ENCODE results near the gene RELA.

DNA sequence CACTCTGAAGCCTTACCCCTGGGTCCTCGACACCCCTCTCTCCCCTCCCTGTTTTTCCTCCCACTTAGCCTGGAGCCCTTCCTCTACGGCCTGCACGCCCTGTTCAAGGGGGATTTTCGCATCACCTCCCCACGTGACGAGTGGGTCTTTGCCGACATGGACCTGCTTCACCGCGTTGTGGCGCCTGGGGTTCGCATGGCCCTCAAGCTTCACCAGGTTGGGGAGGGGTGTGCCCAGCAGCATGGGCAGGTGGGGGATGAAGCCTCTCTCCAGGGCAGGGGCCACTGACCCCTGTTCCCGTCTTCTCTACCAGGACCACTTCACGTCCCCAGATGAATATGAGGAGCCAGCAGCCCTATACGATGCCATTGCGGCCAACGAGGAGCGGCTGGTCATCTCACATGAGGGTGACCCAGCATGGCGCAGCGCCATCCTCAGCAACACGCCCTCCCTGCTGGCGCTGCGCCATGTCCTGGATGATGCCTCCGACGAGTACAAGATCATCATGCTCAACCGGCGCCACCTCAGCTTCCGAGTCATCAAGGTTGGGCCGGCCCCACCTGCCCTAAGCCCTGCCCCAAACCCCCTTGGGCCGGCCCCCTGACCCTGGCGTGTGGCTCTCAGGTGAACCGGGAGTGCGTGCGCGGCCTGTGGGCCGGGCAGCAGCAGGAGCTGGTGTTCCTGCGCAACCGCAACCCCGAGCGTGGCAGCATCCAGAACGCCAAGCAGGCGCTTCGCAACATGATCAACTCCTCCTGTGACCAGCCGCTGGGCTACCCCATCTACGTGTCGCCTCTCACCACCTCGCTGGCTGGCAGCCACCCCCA is 27.6 kb downstream of the RELA start:
- TF ChIP-seq EZH2 (IDR thresholded peaks at IDR 0.05; ENCODE audit: insufficient read depth, poor library complexity, severe bottlenecking) = no peak
- TF ChIP-seq EZH2phosphoT487 (IDR thresholded peaks at IDR 0.05; ENCODE audit: insufficient read depth, low read depth) = no peak

Data from GM23248 (cell line).